Daoy (cell line): ENCODE measurements around the gene MAD1L1. TPM values are rescaled to one million over a fixed set of nuclear protein-coding genes. Genes with fewer than 3 reads are reported as not detected.
"Not testable (repeated sequence)": the region's sequence is repeated elsewhere in the genome, so short reads cannot be mapped to it uniquely, and the experiment has no call there.

Experiments used
- DNase-seq: peaks from one replicate; pipeline ENCODE4 v3.0.0-alpha.2; 2015; ENCODE audit warnings: low read depth
- total RNA-seq: library from RNA; depleted of rRNA; stranded (reverse); fragments of >200 nt; shearing (Covaris generic); gene quantifications from 2 replicates; pipeline ENCODE4 v1.2.3, GENCODE V29; 2014

MAD1L1 gene
- total RNA-seq, 1 experiment from 2014 or later: 103 TPM

DNA sequence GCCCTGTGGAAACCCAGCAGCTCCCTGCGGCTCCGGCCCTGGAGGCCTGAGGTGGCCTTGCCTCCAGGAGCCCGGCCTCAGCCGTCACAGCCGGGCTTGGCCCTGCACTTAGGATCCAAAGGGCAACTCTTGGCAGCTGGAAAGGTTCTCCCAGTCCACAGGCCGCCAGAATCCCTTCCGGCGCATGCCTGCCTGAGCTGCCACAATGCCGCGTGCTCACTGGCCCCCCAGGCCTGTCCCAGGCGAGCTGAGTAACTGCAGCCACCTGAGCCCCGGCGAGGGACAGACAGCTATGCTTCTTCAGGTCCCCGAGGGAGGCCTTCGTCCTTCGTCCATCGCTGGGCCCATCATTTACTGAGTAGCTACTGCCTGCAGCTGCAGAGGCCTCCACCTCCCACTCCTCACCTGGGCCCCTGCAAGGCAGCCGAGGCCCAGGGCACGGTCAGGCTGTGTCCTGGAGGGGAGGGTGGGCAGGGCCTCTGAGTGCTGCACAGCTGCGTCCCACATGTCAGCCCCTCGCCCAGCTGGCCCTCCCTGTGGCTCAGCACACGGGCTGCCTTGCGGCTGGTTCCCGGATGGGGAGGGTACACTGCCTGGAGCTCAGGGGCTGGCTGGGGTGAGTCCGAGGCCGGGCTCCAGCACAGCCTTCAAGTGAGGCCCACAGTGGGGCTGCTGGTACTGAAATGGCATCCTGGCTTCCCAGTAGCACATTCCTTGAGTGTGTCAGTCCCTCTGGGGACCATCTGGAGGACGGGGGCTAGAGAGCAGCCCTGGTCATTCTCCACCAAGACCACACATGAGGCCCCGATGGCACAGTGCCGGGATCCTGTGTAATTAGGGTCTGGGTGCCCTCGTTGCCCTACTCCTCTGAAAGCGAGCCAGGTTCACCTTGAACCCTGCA is 390.2 kb downstream of the MAD1L1 start:
- DNase-seq: no peak

DNA sequence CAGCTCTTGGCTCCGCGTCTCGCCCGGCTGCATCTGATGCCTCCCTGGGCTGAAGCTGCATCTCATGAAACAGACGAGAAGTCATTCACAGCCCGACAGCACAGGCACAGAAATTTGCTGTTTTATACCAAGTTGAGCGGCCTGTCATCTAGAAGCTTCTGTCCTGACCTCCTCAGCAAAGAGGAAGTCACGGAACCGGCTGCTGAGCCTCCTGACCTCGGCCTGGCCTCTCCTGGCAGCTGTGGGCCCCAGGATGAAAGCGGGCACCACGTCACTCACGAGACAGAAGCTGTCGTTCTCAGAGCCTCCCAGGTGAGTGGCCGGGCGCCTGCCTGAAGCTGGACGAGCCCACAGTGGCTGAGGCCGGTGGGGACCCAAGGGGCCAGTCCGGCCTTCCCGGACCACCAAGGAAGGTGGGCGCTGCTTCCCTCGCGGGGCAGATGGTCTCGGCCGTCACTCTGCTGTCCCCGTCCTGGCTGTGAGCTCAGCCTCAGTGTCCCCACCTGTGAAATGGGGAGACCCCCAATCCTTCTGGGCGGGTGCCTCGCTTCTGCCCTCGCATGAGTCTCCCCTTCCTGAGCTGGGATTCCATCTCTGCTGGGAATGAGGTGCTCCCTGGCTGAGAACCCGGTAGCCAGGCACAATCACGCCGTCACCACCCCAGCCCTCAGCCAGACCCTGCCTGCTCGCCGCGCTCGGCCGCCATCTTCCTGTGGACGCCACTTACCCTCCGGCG is 391.3 kb downstream of the MAD1L1 start:
- DNase-seq: not testable (repeated sequence)

DNA sequence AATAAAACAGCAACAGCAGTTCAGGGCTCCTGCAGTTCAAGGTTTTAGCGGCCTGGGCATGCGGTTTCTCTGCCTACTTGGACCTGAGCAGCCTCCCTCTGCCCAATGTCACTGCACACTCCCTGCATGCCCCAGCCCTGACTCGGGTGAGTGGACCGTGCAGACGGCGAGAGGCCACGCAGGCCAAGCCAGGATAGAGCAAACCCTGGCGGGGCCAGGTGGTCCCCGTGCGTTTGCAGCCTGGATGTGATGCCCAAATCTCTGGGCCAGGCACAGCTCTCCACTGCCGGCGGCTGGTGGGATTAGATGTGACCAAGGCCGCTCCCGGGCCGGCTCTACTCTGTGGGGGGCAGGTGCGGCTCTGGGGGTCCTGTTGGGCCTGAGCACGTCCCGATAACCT is 392.0 kb downstream of the MAD1L1 start:
- not testable (repeated sequence) for DNase-seq

DNA sequence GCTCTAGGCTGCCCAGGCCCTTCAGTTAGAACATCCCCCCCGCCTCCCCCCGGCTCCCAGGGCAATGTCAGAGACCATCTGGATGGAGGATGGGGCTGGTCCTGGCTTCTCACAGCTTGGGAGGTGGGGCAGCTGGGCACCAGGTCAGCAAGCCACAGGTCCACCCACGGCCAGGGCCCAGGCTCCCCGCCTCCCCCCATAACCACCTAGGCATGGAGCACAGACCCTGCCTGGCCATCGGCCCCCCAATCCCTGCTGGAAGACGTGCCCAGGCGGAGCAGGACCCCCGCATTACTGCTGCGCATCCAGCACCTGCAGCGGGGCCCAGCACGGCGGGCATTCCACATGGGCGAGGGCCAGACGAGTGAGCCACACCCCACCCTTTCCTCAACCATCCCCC is 393.0 kb downstream of the MAD1L1 start:
- no peak for DNase-seq

DNA sequence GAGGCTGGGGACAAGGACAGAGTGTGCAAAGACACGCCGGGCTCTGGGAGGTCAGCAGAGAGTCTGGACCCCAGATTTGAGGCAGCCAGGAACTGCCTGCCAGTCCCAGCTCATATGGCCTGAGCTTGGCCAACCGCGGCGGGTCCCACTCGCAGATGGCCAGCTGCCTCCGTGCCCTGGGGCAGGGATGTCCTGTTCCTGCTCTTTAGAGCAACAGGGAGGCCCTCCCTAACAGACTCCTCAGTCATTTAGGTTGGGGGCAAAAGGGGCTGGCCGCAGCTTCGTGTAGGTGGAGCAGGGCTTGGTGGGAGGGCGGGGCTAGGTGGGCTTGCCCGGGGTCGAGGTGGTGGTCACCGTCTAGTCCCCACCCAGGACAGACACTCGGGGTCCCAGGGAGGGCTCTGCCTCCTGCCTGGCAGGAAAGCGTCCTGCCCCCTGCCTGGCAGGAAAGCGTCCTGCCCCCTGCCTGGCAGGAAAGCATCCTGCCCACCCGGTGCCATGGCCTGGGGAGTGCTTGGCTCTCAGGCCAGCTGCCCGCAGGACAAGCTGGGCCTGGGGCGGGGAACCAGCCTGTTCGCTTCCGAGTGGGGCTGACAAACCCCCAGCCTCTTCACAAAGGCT is 393.7 kb downstream of the MAD1L1 start:
- DNase-seq: not testable (repeated sequence)

DNA sequence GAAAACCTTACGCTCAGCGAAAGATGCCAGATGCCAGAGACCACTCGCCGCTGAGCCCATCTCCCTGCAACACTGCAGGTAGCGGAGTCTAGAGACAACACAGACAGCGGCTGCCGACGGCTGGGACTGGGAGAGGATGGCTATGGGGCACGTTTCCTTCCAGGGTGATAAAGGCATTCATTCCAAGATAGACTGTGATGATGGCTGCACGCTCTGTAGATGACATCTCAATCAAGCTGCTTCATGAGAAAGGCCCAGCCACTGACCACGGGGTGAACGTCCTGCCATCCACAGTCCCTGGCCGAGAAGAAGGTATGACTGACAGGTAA is 394.2 kb downstream of the MAD1L1 start:
- not testable (repeated sequence) for DNase-seq

DNA sequence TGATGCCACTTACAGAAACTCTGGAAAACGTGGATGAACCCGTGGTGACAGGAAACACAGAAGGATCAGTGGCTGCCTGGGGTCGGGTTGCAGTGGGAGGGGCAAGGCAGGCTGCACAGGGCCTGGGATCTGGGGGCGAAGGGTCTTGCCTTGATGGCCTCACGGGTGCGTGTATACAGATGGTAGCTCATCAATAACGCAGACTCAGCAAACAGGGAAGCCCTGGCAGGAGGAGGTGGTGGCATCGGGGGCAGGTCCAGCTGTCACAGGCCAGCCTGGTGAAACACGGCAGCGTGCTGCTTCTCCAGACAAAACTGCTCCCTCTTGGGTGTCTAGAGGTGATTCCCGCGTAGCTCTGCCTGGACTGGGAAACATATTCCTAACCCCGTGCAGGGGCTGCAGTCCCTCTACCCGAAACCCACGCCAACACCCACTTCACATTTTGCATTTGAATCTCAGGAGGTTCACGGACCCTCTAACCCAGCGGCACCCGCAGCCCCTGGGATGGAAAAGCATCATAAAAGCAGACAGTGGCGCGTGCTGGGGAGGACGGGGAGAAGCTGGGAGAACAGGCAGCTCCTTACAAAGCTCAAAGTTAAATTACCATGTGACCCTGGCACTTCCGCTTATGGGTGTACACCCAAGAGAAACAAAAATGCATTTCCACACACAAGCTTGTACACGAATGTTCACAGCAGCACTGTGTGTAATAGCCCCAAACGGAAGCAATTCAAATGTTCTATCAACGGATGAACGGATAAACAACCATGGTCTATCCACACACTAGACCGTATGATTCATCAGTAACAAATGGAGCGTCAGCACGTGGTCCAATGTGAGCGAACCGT is 394.8 kb downstream of the MAD1L1 start:
- DNase-seq: not testable (repeated sequence)

DNA sequence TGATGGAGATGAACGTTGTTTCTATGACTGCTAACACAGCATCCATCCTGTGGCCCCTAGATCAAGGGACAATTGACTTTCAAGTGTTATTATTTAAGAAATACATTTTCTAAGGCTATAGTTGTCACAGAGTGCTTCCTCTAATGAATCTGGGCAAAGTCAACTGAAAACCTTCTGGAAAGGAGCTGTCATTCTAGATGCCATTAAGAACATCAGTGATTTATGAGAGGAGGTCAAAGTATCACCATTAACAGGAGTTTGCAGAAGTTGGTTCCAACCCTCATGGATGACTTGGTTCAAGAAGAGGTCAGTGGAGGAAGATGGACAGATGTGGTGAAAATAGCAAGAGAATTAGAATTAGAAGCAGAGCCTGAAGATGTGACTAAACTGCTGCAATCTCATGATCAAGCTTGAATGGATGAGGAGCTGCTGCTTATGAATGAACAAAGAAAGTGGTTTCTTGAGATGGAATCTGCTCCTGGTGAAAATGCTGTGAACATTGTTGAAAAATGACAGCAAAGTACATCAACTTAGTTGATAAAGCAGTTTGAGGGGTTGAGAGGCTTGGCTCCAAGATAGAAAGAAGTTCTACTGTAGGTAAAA is 400.7 kb downstream of the MAD1L1 start:
- not testable (repeated sequence) for DNase-seq

DNA sequence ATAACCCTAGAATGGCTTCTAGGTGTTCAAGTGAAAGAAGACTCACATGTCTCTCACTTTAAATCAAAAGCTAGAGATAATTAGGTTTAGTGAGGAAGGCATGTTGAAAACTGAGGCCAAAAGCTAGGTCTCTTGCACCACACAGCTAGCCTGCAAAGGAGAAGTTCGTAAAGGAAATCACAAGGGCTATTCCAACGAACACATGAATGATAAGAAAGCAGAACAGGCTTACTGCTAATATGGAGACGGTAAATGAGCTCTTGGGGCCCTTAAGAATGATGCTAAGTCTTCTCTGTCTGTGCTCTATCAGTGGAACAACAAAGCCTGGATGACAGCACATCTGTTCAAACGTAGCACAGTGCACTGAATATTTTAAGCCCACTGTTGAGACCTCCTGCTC is 401.3 kb downstream of the MAD1L1 start:
- DNase-seq: not testable (repeated sequence)

DNA sequence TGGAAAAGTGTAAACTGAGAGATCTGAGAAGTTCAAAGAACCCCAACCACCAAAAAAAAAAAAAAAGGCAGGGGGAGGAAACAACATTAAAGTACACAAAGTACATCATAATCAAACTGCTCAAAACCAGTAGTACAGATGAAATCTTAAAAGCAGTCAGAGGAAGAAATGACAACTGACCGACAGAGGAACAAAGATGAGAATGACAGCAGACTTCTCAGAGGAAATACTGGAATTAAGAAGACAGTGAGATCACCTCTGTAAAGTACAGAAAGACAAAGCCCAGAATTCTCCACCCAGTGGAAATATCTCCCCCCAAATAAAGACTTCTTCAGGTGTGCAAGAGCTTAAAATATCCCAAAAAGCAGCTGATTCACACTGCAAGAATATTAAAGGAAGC is 403.1 kb downstream of the MAD1L1 start:
- DNase-seq: not testable (repeated sequence)

DNA sequence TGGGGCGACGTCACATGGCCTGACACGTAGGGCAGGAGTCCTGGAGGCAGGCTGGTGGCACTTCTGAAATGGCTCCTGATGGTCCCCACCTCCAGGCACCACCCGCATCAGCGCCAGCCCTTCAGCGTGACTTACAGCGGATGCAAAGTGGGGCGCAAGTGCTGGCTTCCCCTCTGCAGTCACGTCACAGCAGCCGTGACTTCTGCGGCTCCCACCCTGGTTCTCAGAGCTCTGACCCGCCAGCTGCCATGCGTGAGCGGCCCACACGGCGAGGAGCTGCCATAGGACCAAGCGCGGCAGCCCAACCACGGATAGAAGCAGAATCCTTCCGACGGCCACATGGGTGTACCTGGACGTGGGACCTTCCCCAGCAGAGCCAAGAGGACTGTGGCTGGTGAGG is 403.6 kb downstream of the MAD1L1 start:
- no peak for DNase-seq

DNA sequence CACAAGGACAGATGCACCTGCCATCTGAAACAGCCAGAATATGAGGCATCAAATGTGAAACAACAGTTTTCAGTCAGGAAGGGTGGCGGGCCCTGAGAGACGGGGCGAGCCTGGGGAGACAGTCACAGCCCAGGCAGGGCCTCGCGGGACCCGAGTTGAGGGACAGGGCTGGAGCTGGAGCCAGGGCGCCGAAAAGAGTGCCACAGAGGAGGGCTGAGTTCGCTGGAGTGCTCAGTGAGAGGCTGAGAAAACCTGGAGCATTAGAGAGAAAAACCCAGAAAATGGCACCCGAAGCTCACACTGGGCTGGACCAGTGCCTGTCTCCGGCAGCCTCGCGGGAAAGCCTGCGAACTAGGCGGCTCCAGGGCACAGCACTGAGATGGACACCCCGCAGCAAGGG is 404.6 kb downstream of the MAD1L1 start:
- not testable (repeated sequence) for DNase-seq

DNA sequence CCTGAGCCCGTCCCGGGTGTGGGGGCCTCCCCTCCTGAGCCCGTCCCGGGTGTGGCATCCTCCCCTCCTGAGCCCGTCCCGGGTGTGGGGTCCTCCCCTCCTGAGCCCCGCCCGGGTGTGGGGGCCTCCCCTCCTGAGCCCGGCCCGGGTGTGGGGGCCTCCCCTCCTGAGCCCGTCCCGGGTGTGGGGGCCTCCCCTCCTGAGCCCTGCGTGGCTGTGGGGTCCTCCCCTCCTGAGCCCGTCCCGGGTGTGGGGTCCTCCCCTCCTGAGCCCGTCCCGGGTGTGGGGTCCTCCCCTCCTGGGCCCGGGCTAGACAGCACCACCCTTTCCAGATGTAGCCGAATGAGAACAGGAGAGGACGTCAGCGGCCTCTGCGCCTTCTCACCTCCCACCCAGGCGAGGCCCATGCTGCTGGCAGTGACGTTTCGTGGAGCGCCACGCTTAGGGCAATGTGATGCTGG is 405.2 kb downstream of the MAD1L1 start:
- DNase-seq: not testable (repeated sequence)

DNA sequence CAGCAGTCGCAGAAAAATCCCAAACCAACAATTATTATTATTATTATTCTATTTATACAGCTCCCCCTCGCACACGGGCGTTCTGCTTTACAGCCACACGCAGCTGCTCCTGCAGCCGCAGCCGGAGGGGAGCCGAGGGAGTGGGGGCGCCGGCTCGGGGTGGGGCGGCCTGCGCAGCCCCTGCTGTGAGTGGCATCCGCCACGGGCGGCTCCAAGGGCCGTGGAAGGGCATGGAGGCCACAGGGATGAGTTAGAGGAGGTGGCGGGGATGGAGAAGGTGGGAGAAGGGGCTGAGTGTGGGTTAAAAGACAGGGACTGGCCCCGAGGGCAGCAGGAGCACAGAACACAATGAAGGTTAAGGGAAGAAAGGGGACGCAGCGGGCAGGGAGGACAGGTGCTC is 405.8 kb downstream of the MAD1L1 start:
- not testable (repeated sequence) for DNase-seq

DNA sequence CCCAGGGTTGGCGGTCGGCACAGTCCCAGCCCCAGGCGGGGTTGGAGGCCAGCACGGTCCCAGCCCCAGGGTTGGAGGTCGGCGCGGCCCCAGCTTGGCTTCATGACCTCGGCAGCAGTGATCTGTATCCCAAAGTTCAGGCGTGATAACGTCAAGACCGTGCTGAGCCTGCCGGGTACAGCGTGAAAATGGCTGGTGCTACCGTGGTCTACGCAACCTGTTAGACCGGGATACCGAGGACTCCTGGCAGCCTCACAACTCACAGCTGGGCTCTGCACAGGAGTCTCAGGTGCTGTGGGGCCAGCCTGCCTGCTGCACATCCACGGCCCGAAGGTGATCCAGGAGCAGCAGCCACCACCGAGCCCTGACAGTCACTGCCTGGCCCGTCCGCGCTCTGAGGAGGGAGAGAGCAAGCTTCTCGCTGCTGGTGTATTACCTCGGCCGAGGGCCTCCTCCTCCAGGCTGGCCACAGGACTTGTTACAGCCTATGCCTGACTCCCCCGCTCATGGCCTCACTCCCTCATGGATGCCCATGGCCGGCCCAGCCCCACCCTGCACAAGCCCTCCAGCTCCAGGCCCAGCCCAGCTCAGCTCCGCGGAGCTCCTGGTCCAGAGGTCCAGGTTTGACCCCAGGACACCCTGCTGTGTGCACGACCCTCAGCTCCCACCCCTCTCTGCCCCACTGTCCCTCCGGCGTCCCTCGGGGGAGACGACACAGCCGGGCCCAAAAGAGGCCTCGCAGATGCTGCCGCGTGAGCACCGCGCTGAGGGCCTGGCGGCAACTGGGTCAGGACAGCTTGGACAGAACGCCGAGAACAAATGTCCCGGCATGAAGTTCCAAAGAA is 406.6 kb downstream of the MAD1L1 start:
- no peak for DNase-seq

DNA sequence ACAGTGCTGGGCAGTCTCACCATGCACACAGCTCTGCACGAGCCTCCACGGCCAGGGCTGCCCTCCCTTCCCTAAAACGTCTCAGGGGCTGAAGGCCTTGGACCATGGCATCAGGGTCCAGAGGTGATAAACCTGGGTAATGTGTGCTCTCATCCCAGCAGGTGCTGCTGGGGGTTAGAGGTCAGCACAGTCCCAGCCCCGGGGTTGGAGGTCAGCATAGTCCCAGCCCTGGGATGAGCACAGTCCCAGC is 407.2 kb downstream of the MAD1L1 start:
- not testable (repeated sequence) for DNase-seq

DNA sequence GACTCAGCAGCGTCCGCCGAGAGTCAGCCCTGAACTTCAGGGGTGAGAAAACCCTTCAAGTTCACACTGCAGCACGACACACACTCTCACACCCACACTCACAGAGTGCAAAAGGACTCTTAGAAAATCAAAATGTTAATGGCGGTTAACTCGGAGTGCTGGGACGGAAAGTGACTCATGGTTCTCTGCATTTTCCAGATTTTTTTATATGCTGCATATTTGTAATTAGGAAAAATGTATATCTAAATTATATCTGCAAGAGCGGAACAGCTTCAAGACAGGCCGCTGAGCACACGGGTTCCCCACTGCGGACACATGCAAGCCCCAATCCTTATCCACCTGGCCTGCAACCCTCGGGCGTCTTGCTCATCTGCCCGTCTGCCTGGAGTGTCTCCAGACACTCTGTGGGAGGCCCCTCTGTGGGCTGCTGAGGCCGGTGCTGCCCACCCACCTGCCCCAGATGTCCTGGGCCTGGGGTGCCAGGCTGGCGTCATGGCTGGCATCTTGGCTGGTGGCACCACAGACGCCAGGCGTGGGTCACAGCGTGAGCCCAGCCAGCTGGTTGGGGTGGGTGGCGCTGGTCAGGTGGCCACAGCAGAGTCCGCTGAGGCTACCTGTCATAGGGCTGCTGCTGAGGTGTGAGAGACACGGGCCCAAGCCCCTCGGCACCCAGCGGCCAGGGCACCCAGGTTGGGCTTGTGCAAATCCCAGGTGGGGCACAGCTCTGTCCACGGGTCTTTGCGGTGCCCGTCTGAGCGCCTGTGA is 407.7 kb downstream of the MAD1L1 start:
- not testable (repeated sequence) for DNase-seq

DNA sequence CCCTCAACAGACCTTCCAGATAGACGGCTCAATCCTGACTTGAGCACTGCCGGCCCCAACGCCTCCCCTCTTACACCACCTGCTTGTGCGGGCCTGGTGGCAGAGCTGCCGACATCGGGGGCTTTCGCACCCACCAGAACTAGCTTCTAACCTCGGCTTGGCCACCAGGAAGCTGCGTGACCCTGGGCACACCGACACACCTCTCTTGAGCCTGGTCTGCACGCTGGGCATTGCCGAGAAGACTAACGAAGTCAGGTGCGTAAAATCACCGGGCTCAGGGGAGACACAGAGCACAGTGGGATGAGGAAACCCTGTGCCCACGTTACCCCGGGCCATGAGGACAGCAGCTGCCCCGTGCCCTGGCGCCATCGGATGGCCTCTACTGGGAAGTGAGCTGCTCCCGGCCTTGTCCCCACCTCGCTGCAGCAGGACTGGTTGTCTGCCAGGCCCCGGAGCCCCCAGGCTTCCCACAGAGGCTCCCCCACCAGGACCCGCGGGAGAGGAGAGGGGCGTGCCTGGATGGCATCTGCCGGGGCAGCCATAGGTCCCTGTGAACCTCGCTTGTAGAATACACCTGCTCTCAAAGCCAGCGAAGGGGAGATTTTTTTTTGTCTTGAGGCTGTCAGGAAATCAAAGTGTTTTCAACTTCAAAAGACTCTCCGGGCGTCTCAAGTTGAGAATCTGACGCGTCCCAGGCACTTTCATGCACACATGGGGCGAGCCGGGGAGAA is 408.4 kb downstream of the MAD1L1 start:
- DNase-seq: not testable (repeated sequence)
